OCI-LY7 (cell line): ENCODE measurements around the gene MYO18A. TPM values are rescaled to one million over a fixed set of nuclear protein-coding genes. Genes with fewer than 3 reads are reported as not detected.
"Not testable (repeated sequence)": the region's sequence is repeated elsewhere in the genome, so short reads cannot be mapped to it uniquely, and the experiment has no call there.

ENCODE experiments used
- BruUV-seq: library from RNA; stranded (reverse); fragments of 400-500 nt; replicated peaks from 2 replicates; lab custom pipeline; 2021; lab: Mats Ljungman, UMichigan
- CTCF ChIA-PET: fragments of 300-600 bp; sonication (Branson Sonifier 250); formaldehyde crosslinking; loops from one replicate; lab custom pipeline; 2022; ENCODE audit warnings: antibody characterized with exemption; ENCODE audit not compliant: unreplicated experiment; lab: Charles Lee
- POLR2A ChIA-PET: fragments of 300-600 bp; sonication (Branson Sonifier 250); formaldehyde crosslinking; loops from one replicate; lab custom pipeline; 2022; ENCODE audit warnings: antibody characterized with exemption; lab: Charles Lee
- DNase-seq: peaks from one replicate; pipeline ENCODE4 v3.0.0-alpha.2; 2015; ENCODE audit warnings: low spot score
- H2AFZ ChIP-seq: fragments of 200-600 bp; sonication (generic), shearing (Covaris generic); 2 replicates; pipeline ENCODE4 v1.6.1; 2014; ENCODE audit warnings: mild to moderate bottlenecking, antibody characterized with exemption, low read length, moderate library complexity
- H3K27ac ChIP-seq: fragments of 200-600 bp; sonication (generic); 2 replicates; pipeline ENCODE4 v1.5.1; 2014; ENCODE audit warnings: mixed run types, low read depth, mild to moderate bottlenecking, moderate library complexity, low read length, inconsistent platforms; ENCODE audit not compliant: poor library complexity, severe bottlenecking
- H3K36me3 ChIP-seq: fragments of 200-600 bp; sonication (generic); 2 replicates; pipeline ENCODE4 v1.6.1; 2014; ENCODE audit warnings: mild to moderate bottlenecking, antibody characterized with exemption, low read length, moderate library complexity, mixed read lengths; ENCODE audit not compliant: insufficient read depth
- H3K4me1 ChIP-seq: fragments of 200-600 bp; sonication (generic); 2 replicates; pipeline ENCODE4 v1.5.1; 2014; ENCODE audit warnings: mild to moderate bottlenecking, low read length; ENCODE audit not compliant: insufficient read depth, poor library complexity, severe bottlenecking
- H3K4me2 ChIP-seq: fragments of 200-600 bp; sonication (generic); 2 replicates; pipeline ENCODE4 v1.6.1; 2014; ENCODE audit warnings: mild to moderate bottlenecking, low read length
- H3K4me3 ChIP-seq: fragments of 200-600 bp; sonication (generic); 2 replicates; pipeline ENCODE4 v1.5.1; 2014; ENCODE audit warnings: mild to moderate bottlenecking, low read depth, low read length; ENCODE audit not compliant: poor library complexity, severe bottlenecking
- H3K79me2 ChIP-seq: fragments of 200-600 bp; sonication (generic); 2 replicates; pipeline ENCODE4 v1.6.1; 2016; ENCODE audit warnings: low read depth, mild to moderate bottlenecking, low read length, moderate library complexity, mixed read lengths; ENCODE audit not compliant: insufficient read depth
- H3K9me2 ChIP-seq: fragments of 200-600 bp; sonication (generic); 2 replicates; pipeline ENCODE4 v1.6.1; 2016; ENCODE audit warnings: mild to moderate bottlenecking, low read length, mixed read lengths; ENCODE audit not compliant: insufficient read depth
- H3K9me3 ChIP-seq: fragments of 200-600 bp; sonication (generic); 2 replicates; pipeline ENCODE4 v1.6.1; 2014; ENCODE audit warnings: mild to moderate bottlenecking, mixed run types, low read length, mixed read lengths
- H4K20me1 ChIP-seq: fragments of 200-600 bp; sonication (generic); 2 replicates; pipeline ENCODE4 v1.6.1; 2014; ENCODE audit warnings: mild to moderate bottlenecking, antibody characterized with exemption, low read length, moderate library complexity, mixed read lengths; ENCODE audit not compliant: insufficient read depth
- CTCF ChIP-seq: fragments of 200-600 bp; sonication (generic); conservative IDR thresholded peaks from 2 replicates; pipeline ENCODE4 v1.5.1; 2014; ENCODE audit warnings: mild to moderate bottlenecking, antibody characterized with exemption, low read length, moderate library complexity, mixed read lengths
- EZH2phosphoT487 ChIP-seq: fragments of 200-600 bp; sonication (generic); IDR thresholded peaks from 2 replicates; pipeline ENCODE4 v1.6.1; 2018; ENCODE audit warnings: low read depth, borderline replicate concordance, mild to moderate bottlenecking, mixed run types, antibody characterized with exemption, low read length, moderate library complexity, mixed read lengths
- intact Hi-C: fragments of 100-400 bp; cut with micrococcal nuclease; formaldehyde crosslinking; loops from one replicate; pipeline ENCODE4 v1.10.0; 2022; ENCODE audit not compliant: unreplicated experiment
- total RNA-seq, 2 experiments: library from RNA; depleted of rRNA in 1 of 2; stranded (reverse); fragments of >200 nt in 1 of 2; shearing (Covaris generic) in 1 of 2; gene quantifications; 2 replicates each; pipeline ENCODE4 v1.2.3, GENCODE V29; 2014 to 2022

MYO18A gene
- total RNA-seq, 2 experiments from 2014 or later, result 124 to 128 TPM

DNA sequence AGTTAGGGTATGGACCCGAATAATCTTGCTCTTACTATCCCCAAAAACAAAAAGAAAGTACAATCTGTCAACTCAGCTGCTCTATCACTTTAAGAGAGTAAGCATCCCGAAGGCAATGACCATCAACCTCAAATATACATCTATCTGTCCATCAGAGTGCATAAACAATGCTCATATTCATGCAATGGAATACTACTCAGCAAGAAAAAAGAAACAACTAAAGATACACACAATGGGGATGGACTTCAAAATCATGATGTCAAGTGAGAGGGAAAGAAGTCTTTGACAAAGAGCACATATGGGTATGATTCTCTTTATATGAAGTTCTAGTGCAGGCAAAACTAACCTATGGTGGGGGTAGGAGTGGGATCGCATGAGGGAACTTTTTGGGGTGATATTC is 9.5 kb downstream of the MYO18A start:
- no peak overlapping the region for H3K27ac ChIP-seq
- BruUV-seq, result no TSS peak
- no peak for DNase-seq
- TF ChIP-seq CTCF (no peak), EZH2phosphoT487 (no peak)
- H3K9me2 ChIP-seq, result no peaks in the 10 kb centered on the region
- intact Hi-C loops, result no loop called here
- POLR2A ChIA-PET, result interaction anchor here (0.6 kb wide), 1 partner anchor 208 kb away, joined by 4 read pairs; no protein-coding TSS in a partner anchor
- H3K4me1 ChIP-seq, result no peaks in the 10 kb centered on the region
- CTCF ChIA-PET, result no interaction called here
- H4K20me1 ChIP-seq, result no peaks in the 10 kb centered on the region
- H3K9me3 ChIP-seq, result no peaks in the 10 kb centered on the region
- no peaks in the 10 kb centered on the region; the same call in 1 of the 2 replicates for H3K79me2 ChIP-seq
- no peaks in the 10 kb centered on the region; the same call in 1 of the 2 replicates for H3K36me3 ChIP-seq
- no peak overlapping the region for H2AFZ ChIP-seq
- H3K4me3 ChIP-seq, result no peak overlapping the region
- no peak overlapping the region for H3K4me2 ChIP-seq

DNA sequence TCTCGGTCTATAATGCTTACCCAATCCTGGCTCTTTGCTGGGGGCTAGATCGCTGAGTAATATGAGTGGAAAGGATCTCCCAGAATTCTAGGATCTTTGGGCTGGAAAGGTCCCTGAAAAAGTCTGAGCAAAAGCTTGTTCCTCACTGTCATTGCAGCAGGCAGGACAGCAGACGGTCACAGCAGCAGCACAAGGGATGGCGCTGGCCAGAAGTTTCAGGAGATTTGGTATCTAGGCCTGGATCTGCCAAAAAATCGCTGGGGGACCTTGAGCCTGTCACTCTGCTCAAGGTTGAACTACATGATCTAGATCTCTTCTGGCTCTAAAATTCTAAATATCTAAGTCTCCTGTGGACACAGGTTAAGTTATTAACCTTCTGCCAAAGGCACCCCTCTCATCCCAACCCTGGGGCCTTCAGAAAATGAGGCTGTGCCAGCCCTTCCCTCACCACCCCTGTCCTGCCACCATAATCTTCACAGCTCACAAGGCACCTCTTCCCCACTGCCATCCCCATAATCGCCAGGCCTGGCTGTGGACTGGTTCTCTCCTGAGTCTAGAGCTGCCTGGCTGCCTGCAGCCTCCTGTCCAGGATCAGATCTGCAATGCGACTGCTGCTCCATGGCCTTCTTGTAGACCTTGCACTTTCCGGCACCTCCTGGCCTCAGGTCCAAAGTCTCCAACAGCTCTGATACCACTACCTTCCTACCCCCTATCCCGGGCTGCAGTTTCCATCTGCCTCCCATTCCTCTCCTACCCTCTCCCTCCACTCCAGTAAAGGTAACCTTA is 10.2 kb downstream of the MYO18A start:
- intact Hi-C loops, result no loop called here
- H3K4me1 ChIP-seq, result no peaks in the 10 kb centered on the region
- ChIA-PET POLR2A (no interaction called here), CTCF (no interaction called here)
- no peak overlapping the region for H3K27ac ChIP-seq
- no peaks in the 10 kb centered on the region for H3K9me3 ChIP-seq
- no peak overlapping the region for H3K4me3 ChIP-seq
- H4K20me1 ChIP-seq, result no peaks in the 10 kb centered on the region
- no peak for DNase-seq
- no peaks in the 10 kb centered on the region for H3K9me2 ChIP-seq
- H3K79me2 ChIP-seq, result no peaks in the 10 kb centered on the region; the same call in 1 of the 2 replicates
- H3K36me3 ChIP-seq, result no peaks in the 10 kb centered on the region; the same call in 1 of the 2 replicates
- no TSS peak for BruUV-seq
- TF ChIP-seq EZH2phosphoT487 (no peak), CTCF (no peak)
- H3K4me2 ChIP-seq, result no peak overlapping the region
- no peak overlapping the region for H2AFZ ChIP-seq

- H3K36me3 ChIP-seq, H3K4me1 ChIP-seq, CTCF ChIA-PET, H2AFZ ChIP-seq, H3K79me2 ChIP-seq, H3K9me3 ChIP-seq, DNase-seq, intact Hi-C loops, BruUV-seq, POLR2A ChIA-PET, H3K4me3 ChIP-seq, H3K9me2 ChIP-seq, H3K4me2 ChIP-seq, H3K27ac ChIP-seq, H4K20me1 ChIP-seq: not testable (repeated sequence)
Measured at GRCh38 chr17:29168759-29169126, 11.5 kb downstream of the MYO18A start.
